ENCODE results near the gene MAB21L3. TPM values are rescaled to one million over a fixed set of nuclear protein-coding genes. Genes with fewer than 3 reads are reported as not detected.

The MAB21L3 gene
- total RNA-seq, 1 donor = under 0.01 TPM

- DNase-seq (ENCODE audit: low read depth) = no peak
- no peak for TF ChIP-seq CTCF (IDR thresholded peaks at IDR 0.05; ENCODE audit: insufficient read depth, low read depth, low read length)
- peak overlapping the region; percentile 58 for H3K4me3 ChIP-seq (ENCODE audit: low read depth, low read length)
These were observed 41.4 kb downstream of the MAB21L3 start for GRCh38 chr1:116152577-116152943.

GRCh38 chr1:116152950-116153691, 41.9 kb downstream of the MAB21L3 start:
- H3K4me3 ChIP-seq (ENCODE audit: low read depth, low read length) = no peak overlapping the region
- no peak for TF ChIP-seq CTCF (IDR thresholded peaks at IDR 0.05; ENCODE audit: insufficient read depth, low read depth, low read length)
- no peak for DNase-seq (ENCODE audit: low read depth)

GRCh38 chr1:116153692-116154031, 42.5 kb downstream of the MAB21L3 start:
- no peak overlapping the region for H3K4me3 ChIP-seq (ENCODE audit: low read depth, low read length)
- no peak for TF ChIP-seq CTCF (IDR thresholded peaks at IDR 0.05; ENCODE audit: insufficient read depth, low read depth, low read length)
- no peak for DNase-seq (ENCODE audit: low read depth)

GRCh38 chr1:116154536-116154935, 43.3 kb downstream of the MAB21L3 start:
- no peak for TF ChIP-seq CTCF (IDR thresholded peaks at IDR 0.05; ENCODE audit: insufficient read depth, low read depth, low read length)
- DNase-seq (ENCODE audit: low read depth) = no peak
- H3K4me3 ChIP-seq (ENCODE audit: low read depth, low read length) = no peak overlapping the region

- no peak overlapping the region for H3K4me3 ChIP-seq (ENCODE audit: low read depth, low read length)
- DNase-seq (ENCODE audit: low read depth) = no peak
- TF ChIP-seq CTCF (IDR thresholded peaks at IDR 0.05; ENCODE audit: insufficient read depth, low read depth, low read length) = no peak
These were observed 45.9 kb downstream of the MAB21L3 start for GRCh38 chr1:116157096-116157495.

- H3K4me3 ChIP-seq (ENCODE audit: low read depth, low read length) = no peak overlapping the region
- no peak for DNase-seq (ENCODE audit: low read depth)
- no peak for TF ChIP-seq CTCF (IDR thresholded peaks at IDR 0.05; ENCODE audit: insufficient read depth, low read depth, low read length)
These were observed 48.0 kb downstream of the MAB21L3 start for GRCh38 chr1:116159177-116159576.

GRCh38 chr1:116159611-116160010, 48.4 kb downstream of the MAB21L3 start:
- DNase-seq (ENCODE audit: low read depth) = no peak
- no peak for TF ChIP-seq CTCF (IDR thresholded peaks at IDR 0.05; ENCODE audit: insufficient read depth, low read depth, low read length)
- H3K4me3 ChIP-seq (ENCODE audit: low read depth, low read length) = no peak overlapping the region
